Activated CD4-positive, alpha-beta memory T cell treated with anti-CD3 and anti-CD28 coated beads, Interleukin-2, amount 10 ng/mL, durations not matched to agents 7 days and 5 days (primary cell): ENCODE data around the gene TMEM61. TPM values are rescaled to one million over a fixed set of nuclear protein-coding genes. Genes with fewer than 3 reads are reported as not detected.

Experiments used
- CTCF ChIA-PET: fragments of 350-600 bp; sonication (Branson Sonifier 250); formaldehyde crosslinking; loops from one replicate; lab custom pipeline; 2021; ENCODE audit warnings: antibody characterized with exemption, inconsistent platforms; lab: Charles Lee
- POLR2A ChIA-PET: fragments of 350-600 bp; sonication (Branson Sonifier 250); formaldehyde crosslinking; loops from one replicate; lab custom pipeline; 2021; ENCODE audit warnings: antibody characterized with exemption; lab: Charles Lee
- DNase-seq: peaks from one replicate; pipeline ENCODE4 v3.0.0-alpha.2; 2020
- H3K27ac Mint-ChIP-seq: one replicate; pipeline ENCODE4 v1.8.0; 2021; ENCODE audit warnings: mild to moderate bottlenecking, mixed read lengths
- H3K27me3 Mint-ChIP-seq: one replicate; pipeline ENCODE4 v1.8.0; 2021; ENCODE audit warnings: mixed read lengths
- H3K36me3 Mint-ChIP-seq: one replicate; pipeline ENCODE4 v1.8.0; 2021; ENCODE audit warnings: low read depth, mixed read lengths
- H3K4me1 Mint-ChIP-seq: one replicate; pipeline ENCODE4 v1.8.0; 2021; ENCODE audit warnings: mixed read lengths
- H3K4me3 Mint-ChIP-seq: one replicate; pipeline ENCODE4 v1.8.0; 2021; ENCODE audit warnings: mild to moderate bottlenecking, mixed read lengths
- H3K9me3 Mint-ChIP-seq: one replicate; pipeline ENCODE4 v1.8.0; 2021; ENCODE audit warnings: mixed read lengths
- total RNA-seq, 2 experiments: library from RNA; stranded (reverse); gene quantifications; one replicate each; pipeline ENCODE4 v1.2.3, GENCODE V29; 2021

Gene TMEM61
- total RNA-seq, 2 experiments from 2014 or later = not detected

DNA sequence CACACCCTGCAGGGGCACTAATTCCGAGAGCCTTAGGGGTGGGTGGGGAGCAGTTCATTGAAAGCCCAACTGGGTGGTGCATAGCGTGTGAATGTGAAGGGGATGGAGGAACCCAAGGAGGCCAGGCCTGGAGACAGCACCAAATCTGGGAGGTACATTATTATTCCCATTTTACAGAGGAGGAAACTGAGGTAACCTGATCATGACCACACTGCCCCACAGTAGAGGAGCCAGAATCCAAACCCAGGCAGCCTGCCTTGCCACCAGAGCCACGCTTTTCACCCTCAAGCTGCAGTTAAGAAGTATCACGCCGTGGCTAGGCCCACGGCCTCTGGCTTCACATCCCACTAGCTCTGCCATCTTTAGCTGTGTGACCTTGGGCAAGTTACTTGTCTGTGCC, 17.7 kb downstream of the TMEM61 start:
- H3K4me3 Mint-ChIP-seq = no peak overlapping the region
- H3K9me3 Mint-ChIP-seq = no peaks in the 10 kb centered on the region
- no peaks in the 10 kb centered on the region for H3K36me3 Mint-ChIP-seq
- H3K27ac Mint-ChIP-seq = no peak overlapping the region
- H3K4me1 Mint-ChIP-seq = peaks cover 35% of the 10 kb centered on the region
- peaks cover 39% of the 10 kb centered on the region for H3K27me3 Mint-ChIP-seq
- POLR2A ChIA-PET = no interaction called here
- DNase-seq = no peak
- CTCF ChIA-PET = interaction anchor here (1.2 to 10.4 kb wide), 3 partner anchors 10 to 50 kb away, joined by 3 to 353 read pairs (median 26); no protein-coding TSS in a partner anchor

DNA sequence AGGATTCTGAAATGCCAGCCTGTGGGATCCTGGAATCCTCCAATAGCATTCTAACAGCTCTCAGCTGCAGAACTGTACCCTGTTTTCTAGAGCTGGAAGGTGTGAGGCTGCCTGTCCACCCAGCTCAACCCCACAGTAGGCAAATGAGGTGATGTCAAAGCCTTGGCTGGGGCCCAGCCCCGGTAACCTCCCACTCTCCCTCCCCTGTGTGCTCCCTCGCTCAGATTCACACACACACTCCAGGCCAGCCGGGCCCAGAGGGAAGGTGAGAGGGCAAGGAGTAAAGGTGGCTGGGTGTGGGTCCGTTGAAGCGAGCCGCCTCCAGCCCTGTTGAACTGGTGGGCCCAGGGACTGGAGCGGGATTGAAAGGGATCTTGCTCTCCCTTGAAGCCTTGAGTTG, 18.2 kb downstream of the TMEM61 start, which contains the start of gene BSND:
Gene BSND, plus strand, starts transcription at position 257 of the 400 bp plus-strand sequence. CDS start 254 bp downstream, outside the sequence.
- H3K36me3 Mint-ChIP-seq = no peaks in the 10 kb centered on the region

DNA sequence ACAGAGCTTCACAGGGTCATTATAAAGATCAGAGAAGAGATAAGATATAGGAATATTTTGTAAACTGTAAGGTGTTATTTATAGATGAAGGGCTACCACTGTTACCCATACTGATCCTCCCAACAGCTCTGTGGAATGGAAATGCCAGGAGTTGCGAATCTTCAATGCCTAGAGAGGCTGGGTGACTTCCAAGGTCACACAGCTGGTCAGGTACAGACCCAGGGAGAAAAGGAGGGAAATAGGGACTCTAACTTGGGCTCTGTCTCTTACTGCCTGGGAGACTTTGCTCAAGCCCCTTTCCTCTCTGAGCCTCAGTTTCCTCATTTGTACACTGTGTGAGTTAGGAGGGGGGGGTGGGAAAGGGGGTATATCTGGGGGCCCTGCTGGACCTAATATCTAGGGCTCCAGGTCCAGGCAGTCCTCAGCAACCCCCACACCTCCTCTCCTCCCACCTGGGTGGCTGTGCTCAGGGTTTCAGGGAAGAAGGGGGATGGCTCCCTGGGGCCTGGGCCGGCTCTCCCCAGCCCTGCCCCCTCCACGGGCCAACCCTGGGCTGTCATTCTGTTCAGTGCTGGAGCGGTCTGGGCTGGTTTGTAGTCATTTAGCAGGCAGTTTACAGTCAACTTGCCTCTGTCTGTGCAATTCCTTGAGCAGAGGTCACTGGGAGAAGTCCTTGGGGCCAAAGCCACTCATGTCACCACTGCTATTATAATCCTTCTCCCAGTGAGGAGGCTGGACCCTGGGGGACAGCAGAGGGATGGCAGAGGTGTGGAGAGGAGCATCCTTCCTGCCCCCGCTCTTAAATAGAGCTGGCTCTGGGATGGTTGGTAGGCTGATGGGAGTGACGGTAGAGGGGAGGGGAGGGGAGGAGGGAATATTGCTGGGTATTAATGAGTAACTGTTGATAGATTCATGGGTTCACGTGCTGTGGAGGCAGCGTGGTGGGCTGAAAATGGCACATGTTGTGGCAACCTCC, 20.0 kb downstream of the TMEM61 start:
- H3K9me3 Mint-ChIP-seq = no peaks in the 10 kb centered on the region
- no peaks in the 10 kb centered on the region for H3K36me3 Mint-ChIP-seq
- peaks cover 33% of the 10 kb centered on the region for H3K27me3 Mint-ChIP-seq
- DNase-seq = no peak
- CTCF ChIA-PET = interaction anchor here (0.8 to 10.4 kb wide), 3 partner anchors 11 to 52 kb away, joined by 4 to 353 read pairs (median 7); no protein-coding TSS in a partner anchor
- POLR2A ChIA-PET = no interaction called here
- H3K27ac Mint-ChIP-seq = no peak overlapping the region
- H3K4me1 Mint-ChIP-seq = peaks cover 21% of the 10 kb centered on the region
- no peak overlapping the region for H3K4me3 Mint-ChIP-seq

More for the DNA sequence above, 18.2 kb downstream of the TMEM61 start, which contains the start of gene BSND:
- ChIA-PET CTCF (interaction anchor here (1.2 to 10.4 kb wide), 3 partner anchors 9 to 50 kb away, joined by 3 to 353 read pairs (median 26); no protein-coding TSS in a partner anchor), POLR2A (no interaction called here)
- Mint-ChIP-seq H3K9me3 (no peaks in the 10 kb centered on the region), H3K27ac (no peak within 1 kb of the TSS), H3K4me3 (no peak within 1 kb of the TSS), H3K27me3 (peaks cover 39% of the 10 kb centered on the region), H3K4me1 (peaks cover 35% of the 10 kb centered on the region)
- no peak for DNase-seq

DNA sequence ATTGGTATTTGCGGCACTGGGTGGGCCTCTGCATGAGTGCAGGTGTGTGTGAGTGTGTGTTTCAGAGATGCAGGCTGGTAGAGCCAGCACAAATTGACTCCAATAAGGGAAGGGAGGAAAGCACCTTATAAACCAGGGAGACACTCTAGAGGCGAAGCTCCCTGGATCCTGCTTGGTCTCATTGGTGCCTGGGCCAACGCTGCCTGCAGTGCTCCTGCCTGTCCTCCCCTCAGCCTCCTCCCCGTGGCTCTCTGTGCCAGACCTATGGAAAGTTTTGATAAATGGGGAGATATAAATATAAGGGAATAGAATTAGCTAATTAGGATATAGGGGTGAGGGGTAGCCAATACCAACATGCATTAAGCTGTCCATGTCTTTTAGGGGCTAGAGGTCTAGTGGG, 20.9 kb downstream of the TMEM61 start:
- ChIA-PET POLR2A (no interaction called here), CTCF (interaction anchor here (10.4 kb wide), 1 partner anchor 53 kb away, joined by 353 read pairs; no protein-coding TSS in a partner anchor)
- no peak overlapping the region for H3K27ac Mint-ChIP-seq
- no peaks in the 10 kb centered on the region for H3K36me3 Mint-ChIP-seq
- H3K4me1 Mint-ChIP-seq = peaks cover 12% of the 10 kb centered on the region
- H3K4me3 Mint-ChIP-seq = no peak overlapping the region
- no peak for DNase-seq
- H3K27me3 Mint-ChIP-seq = peaks cover 29% of the 10 kb centered on the region
- H3K9me3 Mint-ChIP-seq = no peaks in the 10 kb centered on the region

DNA sequence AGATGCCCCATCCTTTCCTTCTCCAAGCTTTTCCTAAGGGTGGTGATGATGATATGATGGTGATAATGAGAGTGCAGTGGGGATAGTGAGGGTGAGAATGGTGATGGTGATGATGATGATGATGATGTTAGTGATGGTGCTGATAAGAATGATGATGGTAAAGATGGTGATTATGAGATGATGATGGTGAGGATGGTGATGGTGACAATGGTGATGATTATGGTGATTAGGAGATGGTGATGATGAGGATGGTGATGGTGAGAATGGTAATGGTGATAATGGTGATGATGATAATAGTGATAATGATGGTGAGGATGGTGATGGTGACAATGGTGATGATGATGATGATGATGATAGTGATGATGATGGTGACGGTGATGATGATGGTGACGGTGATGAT, 22.3 kb downstream of the TMEM61 start:
- Mint-ChIP-seq H3K4me3 (no peak overlapping the region), H3K27me3 (peaks cover 18% of the 10 kb centered on the region), H3K9me3 (no peaks in the 10 kb centered on the region), H3K27ac (no peak overlapping the region), H3K4me1 (peaks cover under 1% of the 10 kb centered on the region), H3K36me3 (no peaks in the 10 kb centered on the region)
- no peak for DNase-seq
- ChIA-PET CTCF (interaction anchor here (1.1 to 10.4 kb wide), 2 partner anchors 19 to 54 kb away, joined by 6 to 353 read pairs; no protein-coding TSS in a partner anchor), POLR2A (no interaction called here)

DNA sequence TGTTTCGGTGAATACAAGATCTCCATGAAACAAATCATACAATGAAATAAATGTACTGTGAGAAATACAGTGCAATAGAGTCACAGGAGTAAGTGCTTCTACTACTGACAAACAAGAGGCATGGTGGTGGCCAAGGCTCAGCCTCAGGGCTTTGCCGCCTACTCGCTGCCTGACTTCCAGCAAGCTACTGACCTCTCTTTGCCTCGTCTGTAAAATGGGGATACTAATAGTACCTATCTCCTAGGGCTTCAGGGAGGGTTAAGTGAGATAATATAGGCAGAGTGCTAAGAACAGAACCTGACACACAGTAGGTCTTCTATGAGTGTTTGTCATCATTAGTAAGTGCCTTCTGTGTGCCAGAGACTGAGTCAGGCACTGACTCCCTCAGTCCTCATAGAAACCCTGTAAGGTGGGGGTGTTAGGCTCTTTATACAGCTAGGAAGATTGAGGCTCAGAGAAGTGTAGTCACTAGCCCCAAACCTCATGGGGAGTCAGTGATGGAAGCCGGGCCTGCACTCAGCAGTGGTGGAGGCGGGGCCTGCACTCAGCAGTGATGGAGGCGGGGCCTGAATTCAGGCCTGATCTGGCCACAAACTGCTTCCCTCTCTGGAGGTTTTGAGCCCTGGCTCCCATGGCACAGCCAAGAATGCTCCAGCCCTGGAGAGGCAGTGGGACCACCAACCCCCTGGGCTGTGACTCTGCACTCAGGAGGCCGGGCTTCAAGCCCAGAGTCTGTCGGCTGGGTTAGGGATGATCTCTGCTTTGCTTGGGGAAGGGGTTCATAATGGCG, 25.1 kb downstream of the TMEM61 start:
- Mint-ChIP-seq H3K9me3 (no peaks in the 10 kb centered on the region), H3K4me1 (no peaks in the 10 kb centered on the region), H3K27ac (no peak overlapping the region), H3K4me3 (no peak overlapping the region), H3K27me3 (no peaks in the 10 kb centered on the region), H3K36me3 (no peaks in the 10 kb centered on the region)
- CTCF ChIA-PET = interaction anchor here (1.0 kb wide), 1 partner anchor 16 kb away, joined by 3 read pairs; no protein-coding TSS in a partner anchor
- DNase-seq = no peak
- POLR2A ChIA-PET = no interaction called here

DNA sequence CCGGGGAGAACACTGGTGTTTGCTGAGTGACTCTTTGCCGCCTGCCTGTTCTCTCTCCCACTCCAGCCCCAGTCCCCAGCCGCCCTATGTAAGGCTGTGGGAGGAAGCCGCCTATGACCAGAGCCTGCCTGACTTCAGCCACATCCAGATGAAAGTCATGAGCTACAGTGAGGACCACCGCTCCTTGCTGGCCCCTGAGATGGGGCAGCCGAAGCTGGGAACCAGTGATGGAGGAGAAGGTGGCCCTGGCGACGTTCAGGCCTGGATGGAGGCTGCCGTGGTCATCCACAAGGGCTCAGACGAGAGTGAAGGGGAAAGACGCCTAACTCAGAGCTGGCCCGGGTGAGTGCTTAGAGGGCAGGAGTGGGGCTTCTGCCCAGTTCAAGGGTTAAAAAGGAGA, 26.5 kb downstream of the TMEM61 start:
- ChIA-PET POLR2A (no interaction called here), CTCF (interaction anchor here (1.9 kb wide), 1 partner anchor 10 kb away, joined by 5 read pairs; no protein-coding TSS in a partner anchor)
- DNase-seq = no peak
- Mint-ChIP-seq H3K27me3 (no peaks in the 10 kb centered on the region), H3K9me3 (no peaks in the 10 kb centered on the region), H3K27ac (no peak overlapping the region), H3K36me3 (no peaks in the 10 kb centered on the region), H3K4me1 (no peaks in the 10 kb centered on the region), H3K4me3 (no peak overlapping the region)

DNA sequence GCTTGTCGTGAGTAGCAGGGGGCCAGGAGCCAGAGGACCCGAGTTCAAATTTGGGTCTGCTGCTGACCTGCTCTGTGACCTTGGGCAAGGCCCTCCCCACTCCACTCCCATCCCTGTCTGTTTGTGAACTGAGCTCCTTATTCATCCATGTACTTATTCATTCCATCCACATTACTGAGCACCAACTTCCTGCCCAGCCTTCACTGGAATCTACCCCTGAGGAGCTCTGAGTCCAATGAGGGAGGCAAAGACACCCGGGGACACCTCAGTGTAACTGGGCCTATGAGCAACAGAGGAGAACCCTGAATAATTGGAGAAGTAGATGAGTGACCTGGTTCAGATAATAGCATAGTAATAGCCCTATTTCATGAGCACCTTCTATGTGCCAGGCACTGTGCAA, 27.2 kb downstream of the TMEM61 start:
- DNase-seq = no peak
- Mint-ChIP-seq H3K36me3 (no peaks in the 10 kb centered on the region), H3K27ac (no peak overlapping the region), H3K4me3 (no peak overlapping the region), H3K9me3 (no peaks in the 10 kb centered on the region), H3K4me1 (no peaks in the 10 kb centered on the region), H3K27me3 (peaks cover 1% of the 10 kb centered on the region)
- POLR2A ChIA-PET = no interaction called here
- CTCF ChIA-PET = interaction anchor here (1.0 to 1.9 kb wide), 3 partner anchors 9 to 63 kb away, joined by 3 to 7 read pairs (median 5); partner anchors contain the start of gene BSND

DNA sequence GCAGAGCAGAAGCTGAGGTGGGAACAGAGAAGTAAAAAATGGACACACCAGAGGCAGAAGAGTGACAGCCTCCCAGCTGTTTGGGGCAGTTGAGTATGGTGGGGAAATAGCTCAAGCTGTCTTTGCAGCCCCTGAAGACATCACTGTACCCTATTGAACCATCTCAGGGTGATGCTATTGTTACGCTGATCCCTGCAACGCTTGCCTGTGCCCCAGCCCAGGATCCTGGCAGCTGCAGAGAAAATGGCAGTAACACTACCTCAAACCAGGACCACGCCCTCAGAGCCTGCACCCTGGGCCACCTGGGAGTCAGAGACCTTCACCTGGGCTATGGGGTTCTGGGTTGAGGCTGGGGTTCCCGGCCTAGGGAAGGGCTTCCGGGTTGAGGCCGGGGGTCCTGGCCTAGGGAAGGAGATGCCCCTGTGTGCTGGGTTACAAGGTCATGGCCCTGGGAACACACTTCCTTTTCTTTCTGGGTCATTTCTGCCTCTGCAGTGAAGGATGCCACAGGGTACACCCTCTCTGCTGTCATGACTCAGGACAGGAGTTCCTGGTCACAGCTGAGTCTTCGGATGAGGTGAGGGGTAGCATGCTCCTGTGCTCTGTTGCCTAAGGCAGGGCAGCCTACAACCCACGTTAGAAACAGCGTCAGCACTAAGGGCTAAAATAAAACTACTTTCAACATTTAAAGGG, 29.9 kb downstream of the TMEM61 start:
- no peak overlapping the region for H3K4me3 Mint-ChIP-seq
- POLR2A ChIA-PET = no interaction called here
- no peaks in the 10 kb centered on the region for H3K36me3 Mint-ChIP-seq
- no peak for DNase-seq
- H3K27ac Mint-ChIP-seq = no peak overlapping the region
- no peaks in the 10 kb centered on the region for H3K9me3 Mint-ChIP-seq
- H3K4me1 Mint-ChIP-seq = no peaks in the 10 kb centered on the region
- CTCF ChIA-PET = interaction anchor here (1.1 kb wide), 1 partner anchor 12 kb away, joined by 3 read pairs; no protein-coding TSS in a partner anchor
- H3K27me3 Mint-ChIP-seq = peaks cover 12% of the 10 kb centered on the region

DNA sequence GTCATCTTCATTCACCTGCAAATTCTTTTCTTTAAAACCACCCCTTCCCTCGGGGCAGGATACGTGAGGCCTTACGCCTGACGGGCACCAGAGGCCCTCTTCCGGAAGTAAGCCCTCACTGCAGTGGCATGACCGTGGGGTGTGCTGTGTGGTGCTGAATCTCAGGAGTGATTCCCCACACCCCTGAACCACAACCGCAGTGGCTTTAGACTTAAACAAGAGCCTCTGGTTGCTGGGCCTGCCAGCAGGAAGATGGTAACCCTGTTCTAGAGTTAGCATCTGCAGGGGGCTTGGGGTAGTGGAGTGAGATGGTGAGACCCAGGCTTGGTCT, 30.4 kb downstream of the TMEM61 start:
- H3K4me3 Mint-ChIP-seq = no peak overlapping the region
- H3K36me3 Mint-ChIP-seq = no peaks in the 10 kb centered on the region
- H3K9me3 Mint-ChIP-seq = no peaks in the 10 kb centered on the region
- ChIA-PET CTCF (no interaction called here), POLR2A (no interaction called here)
- peaks cover 17% of the 10 kb centered on the region for H3K27me3 Mint-ChIP-seq
- DNase-seq = peak; percentile 30
- H3K27ac Mint-ChIP-seq = no peak overlapping the region
- no peaks in the 10 kb centered on the region for H3K4me1 Mint-ChIP-seq

DNA sequence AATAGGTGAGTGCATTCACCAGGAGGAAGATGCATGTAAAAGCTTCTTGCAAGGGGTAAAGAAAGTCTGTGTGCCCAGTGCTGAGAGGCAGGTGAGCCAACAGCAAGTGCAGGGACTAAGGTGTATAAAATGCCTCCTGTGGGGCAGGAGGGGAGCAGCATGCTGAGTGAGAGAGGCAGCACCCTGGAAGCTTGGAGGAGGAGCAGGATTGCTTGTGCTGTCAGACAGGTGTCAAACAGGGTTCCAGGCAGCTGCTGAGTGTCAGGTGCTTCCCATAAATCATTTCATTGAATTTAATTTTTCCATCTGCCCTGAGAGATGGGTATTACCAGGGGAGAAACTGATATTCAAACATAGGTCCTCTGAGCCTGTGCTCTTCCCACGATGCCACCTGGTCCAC, 32.2 kb downstream of the TMEM61 start:
- Mint-ChIP-seq H3K4me3 (no peak overlapping the region), H3K4me1 (no peaks in the 10 kb centered on the region), H3K36me3 (no peaks in the 10 kb centered on the region), H3K27ac (no peak overlapping the region), H3K9me3 (no peaks in the 10 kb centered on the region), H3K27me3 (peaks cover 32% of the 10 kb centered on the region)
- ChIA-PET CTCF (interaction anchor here (2.4 kb wide), 1 partner anchor 10 kb away, joined by 9 read pairs; no protein-coding TSS in a partner anchor), POLR2A (no interaction called here)
- DNase-seq = no peak

DNA sequence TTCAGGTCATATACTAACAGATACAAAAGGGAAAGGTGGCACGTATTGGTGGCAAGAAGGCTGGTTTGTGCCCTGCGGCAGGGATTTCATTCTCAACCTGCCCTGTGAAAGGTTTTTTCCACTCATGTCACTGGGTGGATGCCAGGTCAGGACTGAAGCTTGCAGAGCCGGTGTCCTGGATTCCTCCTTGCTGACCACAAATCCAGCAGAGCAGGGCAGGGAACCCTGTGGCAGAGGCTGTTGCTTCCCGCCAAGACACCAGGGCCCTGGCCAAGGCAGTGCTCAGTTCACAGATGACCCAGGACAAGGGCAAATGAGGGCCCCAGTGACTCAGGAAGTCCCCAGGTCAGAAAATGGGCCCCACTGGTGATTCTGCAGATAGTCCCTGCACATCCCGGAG, 34.7 kb downstream of the TMEM61 start:
- ChIA-PET POLR2A (interaction anchor here (1.7 kb wide), 1 partner anchor 19 kb away, joined by 4 read pairs; no protein-coding TSS in a partner anchor), CTCF (interaction anchor here (1.0 to 1.4 kb wide), 2 partner anchors 19 to 65 kb away, joined by 4 to 7 read pairs; no protein-coding TSS in a partner anchor)
- Mint-ChIP-seq H3K4me3 (no peak overlapping the region), H3K4me1 (no peaks in the 10 kb centered on the region), H3K36me3 (no peaks in the 10 kb centered on the region), H3K9me3 (no peaks in the 10 kb centered on the region), H3K27ac (no peak overlapping the region), H3K27me3 (peaks cover 38% of the 10 kb centered on the region)
- no peak for DNase-seq
